Ishikawa (cell line): ENCODE results near the gene WWC1.

Experiments used
- CEBPB ChIP-seq: IDR thresholded peaks from 2 replicates; pipeline ENCODE4 v1.6.1; 2012
- CREB1 ChIP-seq: IDR thresholded peaks from 2 replicates; pipeline ENCODE4 v1.6.1; 2012; ENCODE audit warnings: low read depth
- EGR1 ChIP-seq: IDR thresholded peaks from 2 replicates; pipeline ENCODE4 v1.6.1; 2012
- EP300 ChIP-seq: IDR thresholded peaks from 2 replicates; pipeline ENCODE4 v1.6.1; 2012; ENCODE audit warnings: borderline replicate concordance
- FOXM1 ChIP-seq: IDR thresholded peaks from 2 replicates; pipeline ENCODE4 v1.6.1; 2012; ENCODE audit warnings: low read depth, borderline replicate concordance
- MAX ChIP-seq: IDR thresholded peaks from 2 replicates; pipeline ENCODE4 v1.6.1; 2012
- NFIC ChIP-seq: IDR thresholded peaks from 2 replicates; pipeline ENCODE4 v1.6.1; 2012
- RAD21 ChIP-seq: IDR thresholded peaks from 2 replicates; pipeline ENCODE4 v1.6.1; 2012; ENCODE audit warnings: low read depth
- REST ChIP-seq: IDR thresholded peaks from 2 replicates; pipeline ENCODE4 v1.6.1; 2012; ENCODE audit warnings: low read depth, mild to moderate bottlenecking
- TAF1 ChIP-seq: IDR thresholded peaks from 2 replicates; pipeline ENCODE4 v1.6.1; 2012; ENCODE audit warnings: low read depth, mild to moderate bottlenecking
- TCF12 ChIP-seq: IDR thresholded peaks from 2 replicates; pipeline ENCODE4 v1.6.1; 2012; ENCODE audit warnings: low read depth
- TEAD4 ChIP-seq: IDR thresholded peaks from 2 replicates; pipeline ENCODE4 v1.6.1; 2012
- USF1 ChIP-seq: IDR thresholded peaks from 2 replicates; pipeline ENCODE4 v1.6.1; 2012
- YY1 ChIP-seq: IDR thresholded peaks from 2 replicates; pipeline ENCODE4 v1.6.1; 2012; ENCODE audit warnings: low read depth
- ZBTB7A ChIP-seq: IDR thresholded peaks from 2 replicates; pipeline ENCODE4 v1.6.1; 2012; ENCODE audit warnings: low read depth

The WWC1 gene

GRCh38 chr5:168366116-168366515 lies 74.7 kb downstream of the WWC1 start:
- TF ChIP-seq CEBPB = no peak
- TF ChIP-seq REST = no peak
- no peak for TF ChIP-seq EGR1
- TF ChIP-seq FOXM1 = no peak
- no peak for TF ChIP-seq CREB1
- TF ChIP-seq ZBTB7A = no peak
- no peak for TF ChIP-seq RAD21
- no peak for TF ChIP-seq MAX
- TF ChIP-seq YY1 = no peak
- no peak for TF ChIP-seq EP300
- no peak for TF ChIP-seq TCF12
- TF ChIP-seq NFIC = no peak

- TF ChIP-seq REST (no peak), YY1 (no peak), USF1 (no peak), EGR1 (no peak)
Measured at GRCh38 chr5:168368854-168369253, 77.4 kb downstream of the WWC1 start.

- TF ChIP-seq CEBPB (no peak), TCF12 (no peak), EGR1 (no peak), NFIC (no peak), EP300 (no peak), TAF1 (no peak), TEAD4 (no peak), YY1 (no peak), RAD21 (no peak), USF1 (no peak), MAX (no peak), CREB1 (no peak), REST (no peak), FOXM1 (no peak), ZBTB7A (no peak)
Measured at GRCh38 chr5:168370831-168371230, 79.4 kb downstream of the WWC1 start.

- no peak for TF ChIP-seq EGR1
- TF ChIP-seq TEAD4 = no peak
- TF ChIP-seq ZBTB7A = no peak
- TF ChIP-seq RAD21 = no peak
Measured at GRCh38 chr5:168372356-168372946, 81.0 kb downstream of the WWC1 start.

GRCh38 chr5:168374532-168374931 lies 83.1 kb downstream of the WWC1 start:
- TF ChIP-seq REST (no peak), CEBPB (no peak)
